Stimulated activated CD8-positive, alpha-beta memory T cell treated with anti-CD3 and anti-CD28 coated beads, Interleukin-4, amount 100 ng/mL, for 24 hours (primary cell): ENCODE results near the gene CNOT1.
"Not testable (repeated sequence)": the region's sequence is repeated elsewhere in the genome, so short reads cannot be mapped to it uniquely, and the experiment has no call there.

Experiments used
- DNase-seq: peaks from one replicate; pipeline ENCODE4 v3.0.0-alpha.2; 2020; ENCODE audit warnings: low read depth

CNOT1 gene

GRCh38 chr16:58501242-58502131 lies 128.1 kb downstream of the CNOT1 start:
- DNase-seq = no peak

GRCh38 chr16:58500430-58501241 lies 129.0 kb downstream of the CNOT1 start:
- DNase-seq = no peak

GRCh38 chr16:58499615-58500351 lies 129.8 kb downstream of the CNOT1 start, which contains the start of gene NDRG4:
Gene NDRG4, plus strand, starts transcription at chr16:58500143. Its CDS starts 106 bp downstream, at chr16:58500249.
- DNase-seq = no peak

GRCh38 chr16:58499092-58499511 lies 130.5 kb downstream of the CNOT1 start:
- no peak for DNase-seq

GRCh38 chr16:58498341-58499091 lies 131.1 kb downstream of the CNOT1 start:
- DNase-seq = no peak

GRCh38 chr16:58497935-58498334 lies 131.7 kb downstream of the CNOT1 start:
- no peak for DNase-seq

GRCh38 chr16:58497468-58497867 lies 132.2 kb downstream of the CNOT1 start:
- DNase-seq = no peak

GRCh38 chr16:58495521-58496331 lies 133.9 kb downstream of the CNOT1 start:
- no peak for DNase-seq

GRCh38 chr16:58494981-58495520 lies 134.6 kb downstream of the CNOT1 start:
- peak; percentile 29 for DNase-seq

- no peak for DNase-seq
These were observed 135.7 kb downstream of the CNOT1 start for GRCh38 chr16:58493756-58494431.

GRCh38 chr16:58492735-58493134 lies 136.9 kb downstream of the CNOT1 start:
- no peak for DNase-seq

GRCh38 chr16:58492066-58492465 lies 137.6 kb downstream of the CNOT1 start:
- DNase-seq = no peak

- not testable (repeated sequence) for DNase-seq
These were observed 139.1 kb downstream of the CNOT1 start for GRCh38 chr16:58490539-58490938.

GRCh38 chr16:58490065-58490464 lies 139.6 kb downstream of the CNOT1 start:
- no peak for DNase-seq

- DNase-seq = no peak
These were observed 141.1 kb downstream of the CNOT1 start for GRCh38 chr16:58488531-58488930.

- peak; percentile 60 for DNase-seq
These were observed 141.9 kb downstream of the CNOT1 start for GRCh38 chr16:58487566-58488351.

GRCh38 chr16:58485184-58485887 lies 144.3 kb downstream of the CNOT1 start:
- no peak for DNase-seq

- no peak for DNase-seq
These were observed 147.7 kb downstream of the CNOT1 start for GRCh38 chr16:58481931-58482330.
